Ishikawa (cell line): ENCODE measurements around the gene RPN2.

Experiments used
- CREB1 ChIP-seq: IDR thresholded peaks from 2 replicates; pipeline ENCODE4 v1.6.1; 2012; ENCODE audit warnings: low read depth
- EP300 ChIP-seq: IDR thresholded peaks from 2 replicates; pipeline ENCODE4 v1.6.1; 2012; ENCODE audit warnings: borderline replicate concordance
- FOXM1 ChIP-seq: IDR thresholded peaks from 2 replicates; pipeline ENCODE4 v1.6.1; 2012; ENCODE audit warnings: low read depth, borderline replicate concordance
- RAD21 ChIP-seq: IDR thresholded peaks from 2 replicates; pipeline ENCODE4 v1.6.1; 2012; ENCODE audit warnings: low read depth
- TAF1 ChIP-seq: IDR thresholded peaks from 2 replicates; pipeline ENCODE4 v1.6.1; 2012; ENCODE audit warnings: low read depth, mild to moderate bottlenecking
- TCF12 ChIP-seq: IDR thresholded peaks from 2 replicates; pipeline ENCODE4 v1.6.1; 2012; ENCODE audit warnings: low read depth
- ZBTB7A ChIP-seq: IDR thresholded peaks from 2 replicates; pipeline ENCODE4 v1.6.1; 2012; ENCODE audit warnings: low read depth
- TF ChIP-seq, protein P1 (sequence below): IDR thresholded peaks from 2 replicates; pipeline ENCODE4 v1.6.1; 2012
- TF ChIP-seq, protein P2 (sequence below): IDR thresholded peaks from 2 replicates; pipeline ENCODE4 v1.6.1; 2012; ENCODE audit warnings: low read depth, mild to moderate bottlenecking

DNA sequence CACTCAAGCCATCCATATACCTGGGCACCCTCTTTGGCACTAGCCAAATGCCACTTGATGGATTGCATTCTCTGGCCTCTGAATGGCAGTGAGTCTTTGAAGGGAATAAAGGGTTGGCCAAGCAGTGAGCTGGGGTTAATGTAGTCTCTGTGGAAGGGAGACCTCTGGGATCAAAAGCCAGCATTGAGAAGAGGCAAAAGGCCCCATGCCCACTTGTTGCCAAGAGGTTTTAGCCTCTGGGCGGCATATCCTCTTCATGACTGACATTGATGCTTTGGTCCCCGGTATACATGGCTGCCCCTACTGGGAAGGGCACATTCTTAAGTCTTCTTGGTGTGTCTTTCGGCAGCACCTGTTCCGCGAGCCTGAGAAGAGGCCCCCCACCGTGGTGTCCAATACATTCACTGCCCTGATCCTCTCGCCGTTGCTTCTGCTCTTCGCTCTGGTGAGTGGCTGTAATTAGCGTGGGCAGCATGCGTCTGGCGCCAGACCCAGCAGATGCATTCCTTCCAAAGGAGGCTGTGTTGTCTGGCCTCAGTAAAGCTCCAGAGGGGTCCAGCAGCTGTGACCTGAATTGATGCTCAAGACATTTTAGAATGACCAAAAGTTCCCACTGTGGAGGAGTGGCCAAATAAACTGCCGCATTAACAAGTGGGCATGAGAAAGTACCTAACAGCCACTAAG lies 53.0 kb downstream of the RPN2 start:
- TF ChIP-seq TAF1 (no peak), TCF12 (no peak), FOXM1 (no peak), EP300 (no peak), RAD21 (no peak), CREB1 (no peak), ZBTB7A (no peak)
- TF ChIP-seq, protein P1, sequence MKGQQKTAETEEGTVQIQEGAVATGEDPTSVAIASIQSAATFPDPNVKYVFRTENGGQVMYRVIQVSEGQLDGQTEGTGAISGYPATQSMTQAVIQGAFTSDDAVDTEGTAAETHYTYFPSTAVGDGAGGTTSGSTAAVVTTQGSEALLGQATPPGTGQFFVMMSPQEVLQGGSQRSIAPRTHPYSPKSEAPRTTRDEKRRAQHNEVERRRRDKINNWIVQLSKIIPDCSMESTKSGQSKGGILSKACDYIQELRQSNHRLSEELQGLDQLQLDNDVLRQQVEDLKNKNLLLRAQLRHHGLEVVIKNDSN: no peak
- TF ChIP-seq, protein P2, sequence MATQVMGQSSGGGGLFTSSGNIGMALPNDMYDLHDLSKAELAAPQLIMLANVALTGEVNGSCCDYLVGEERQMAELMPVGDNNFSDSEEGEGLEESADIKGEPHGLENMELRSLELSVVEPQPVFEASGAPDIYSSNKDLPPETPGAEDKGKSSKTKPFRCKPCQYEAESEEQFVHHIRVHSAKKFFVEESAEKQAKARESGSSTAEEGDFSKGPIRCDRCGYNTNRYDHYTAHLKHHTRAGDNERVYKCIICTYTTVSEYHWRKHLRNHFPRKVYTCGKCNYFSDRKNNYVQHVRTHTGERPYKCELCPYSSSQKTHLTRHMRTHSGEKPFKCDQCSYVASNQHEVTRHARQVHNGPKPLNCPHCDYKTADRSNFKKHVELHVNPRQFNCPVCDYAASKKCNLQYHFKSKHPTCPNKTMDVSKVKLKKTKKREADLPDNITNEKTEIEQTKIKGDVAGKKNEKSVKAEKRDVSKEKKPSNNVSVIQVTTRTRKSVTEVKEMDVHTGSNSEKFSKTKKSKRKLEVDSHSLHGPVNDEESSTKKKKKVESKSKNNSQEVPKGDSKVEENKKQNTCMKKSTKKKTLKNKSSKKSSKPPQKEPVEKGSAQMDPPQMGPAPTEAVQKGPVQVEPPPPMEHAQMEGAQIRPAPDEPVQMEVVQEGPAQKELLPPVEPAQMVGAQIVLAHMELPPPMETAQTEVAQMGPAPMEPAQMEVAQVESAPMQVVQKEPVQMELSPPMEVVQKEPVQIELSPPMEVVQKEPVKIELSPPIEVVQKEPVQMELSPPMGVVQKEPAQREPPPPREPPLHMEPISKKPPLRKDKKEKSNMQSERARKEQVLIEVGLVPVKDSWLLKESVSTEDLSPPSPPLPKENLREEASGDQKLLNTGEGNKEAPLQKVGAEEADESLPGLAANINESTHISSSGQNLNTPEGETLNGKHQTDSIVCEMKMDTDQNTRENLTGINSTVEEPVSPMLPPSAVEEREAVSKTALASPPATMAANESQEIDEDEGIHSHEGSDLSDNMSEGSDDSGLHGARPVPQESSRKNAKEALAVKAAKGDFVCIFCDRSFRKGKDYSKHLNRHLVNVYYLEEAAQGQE: no peak
